Cardiac muscle cell (in vitro differentiated cells and primary cell): Measurements from ENCODE around the gene CPAMD8. TPM values are rescaled to one million over a fixed set of nuclear protein-coding genes. Genes with fewer than 3 reads are reported as not detected.
A peak's percentile ranks its signal among the peaks of the same experiment; 100 is the strongest.

Source experiments
- DNase-seq, 2 donors: peaks; one replicate each; pipeline versions ENCODE4 v3.0.0 to v3.0.0-alpha.2; 2010 to 2017; ENCODE audit warnings: low read depth in 1 of 2, low spot score in 1 of 2
- H3K27ac ChIP-seq: fragments of 200-600 bp; sonication (generic); 2 replicates; pipeline ENCODE4 v1.5.1; 2016
- H3K27me3 ChIP-seq: fragments of 200-600 bp; sonication (generic); 2 replicates; pipeline ENCODE4 v1.6.0; 2016; ENCODE audit warnings: control low read depth
- H3K36me3 ChIP-seq: fragments of 200-600 bp; sonication (generic); 2 replicates; pipeline ENCODE4 v1.5.1; 2016; ENCODE audit warnings: control low read depth
- H3K4me1 ChIP-seq: fragments of 200-600 bp; sonication (generic); 2 replicates; pipeline ENCODE4 v1.8.1; 2017; ENCODE audit warnings: low read depth, mild to moderate bottlenecking, mixed run types
- H3K4me3 ChIP-seq: fragments of 200-600 bp; sonication (generic); 2 replicates; pipeline ENCODE4 v1.5.1; 2016; ENCODE audit warnings: mild to moderate bottlenecking
- H3K9me3 ChIP-seq: fragments of 200-600 bp; sonication (generic); 2 replicates; pipeline ENCODE4 v1.5.1; 2017; ENCODE audit warnings: low read depth, mild to moderate bottlenecking, control low read depth
- CTCF ChIP-seq: IDR thresholded peaks from 2 replicates; pipeline ENCODE4 v1.5.1; 2012; ENCODE audit warnings: low read depth, mild to moderate bottlenecking, low read length
- polyA plus RNA-seq: library from polyadenylated mRNA; unstranded; fragments of >200 nt; fragmentation: Nextera tagmentation; extraction: Ambion mirVana; gene quantifications from 2 replicates; pipeline ENCODE4 v1.2.1, GENCODE V29; 2016
- total RNA-seq: library from RNA; depleted of rRNA; stranded (reverse); fragments of >200 nt; gene quantifications from 2 replicates; pipeline ENCODE4 v1.2.3, GENCODE V29; 2016

CPAMD8 gene
- total and polyA plus RNA-seq, 2 experiments from 2014 or later, result 18.1 to 53.4 TPM

GRCh38 chr19:16921766-16922591 is 104.6 kb downstream of the CPAMD8 start:
- Histone ChIP-seq H3K4me1 (no peaks in the 10 kb centered on the region), H3K27me3 (no peaks in the 10 kb centered on the region), H3K4me3 (no peak overlapping the region), H3K27ac (no peak overlapping the region), H3K36me3 (no peaks in the 10 kb centered on the region), H3K9me3 (no peaks in the 10 kb centered on the region)
- DNase-seq, result no peak
- no peak for TF ChIP-seq CTCF

GRCh38 chr19:16920816-16921529 is 105.6 kb downstream of the CPAMD8 start:
- DNase-seq, result peak in 1 of 2 donors; percentile 85
- TF ChIP-seq CTCF, result no peak
- Histone ChIP-seq H3K27me3 (no peaks in the 10 kb centered on the region), H3K9me3 (no peaks in the 10 kb centered on the region), H3K36me3 (no peaks in the 10 kb centered on the region), H3K4me1 (no peaks in the 10 kb centered on the region), H3K4me3 (no peak overlapping the region), H3K27ac (no peak overlapping the region)

- no peaks in the 10 kb centered on the region for H3K4me1 ChIP-seq
- H3K9me3 ChIP-seq, result no peaks in the 10 kb centered on the region
- no peak for DNase-seq
- H3K27ac ChIP-seq, result no peak overlapping the region
- no peaks in the 10 kb centered on the region for H3K36me3 ChIP-seq
- no peak for TF ChIP-seq CTCF
- no peaks in the 10 kb centered on the region for H3K27me3 ChIP-seq
- no peak overlapping the region for H3K4me3 ChIP-seq
These were observed 107.1 kb downstream of the CPAMD8 start for GRCh38 chr19:16919496-16919895.

- no peaks in the 10 kb centered on the region for H3K36me3 ChIP-seq
- no peak overlapping the region for H3K27ac ChIP-seq
- H3K9me3 ChIP-seq, result no peaks in the 10 kb centered on the region
- no peak for DNase-seq
- no peaks in the 10 kb centered on the region for H3K4me1 ChIP-seq
- no peaks in the 10 kb centered on the region for H3K27me3 ChIP-seq
- no peak for TF ChIP-seq CTCF
- no peak overlapping the region for H3K4me3 ChIP-seq
These were observed 109.2 kb downstream of the CPAMD8 start for GRCh38 chr19:16917401-16917800.

- no peak for DNase-seq
- no peaks in the 10 kb centered on the region for H3K9me3 ChIP-seq
- TF ChIP-seq CTCF, result no peak
- no peak overlapping the region for H3K4me3 ChIP-seq
- H3K27me3 ChIP-seq, result no peaks in the 10 kb centered on the region
- no peak overlapping the region for H3K27ac ChIP-seq
- no peaks in the 10 kb centered on the region for H3K4me1 ChIP-seq
- H3K36me3 ChIP-seq, result no peaks in the 10 kb centered on the region
These were observed 110.9 kb downstream of the CPAMD8 start for GRCh38 chr19:16915734-16916133.
